NCI-H2029 (cell line): Measurements from ENCODE around the gene SEC62.

ENCODE experiments used
- DNase-seq: peaks from one replicate; lab custom pipeline; 2025; lab: John Stamatoyannopoulos, UW

Gene SEC62

DNA sequence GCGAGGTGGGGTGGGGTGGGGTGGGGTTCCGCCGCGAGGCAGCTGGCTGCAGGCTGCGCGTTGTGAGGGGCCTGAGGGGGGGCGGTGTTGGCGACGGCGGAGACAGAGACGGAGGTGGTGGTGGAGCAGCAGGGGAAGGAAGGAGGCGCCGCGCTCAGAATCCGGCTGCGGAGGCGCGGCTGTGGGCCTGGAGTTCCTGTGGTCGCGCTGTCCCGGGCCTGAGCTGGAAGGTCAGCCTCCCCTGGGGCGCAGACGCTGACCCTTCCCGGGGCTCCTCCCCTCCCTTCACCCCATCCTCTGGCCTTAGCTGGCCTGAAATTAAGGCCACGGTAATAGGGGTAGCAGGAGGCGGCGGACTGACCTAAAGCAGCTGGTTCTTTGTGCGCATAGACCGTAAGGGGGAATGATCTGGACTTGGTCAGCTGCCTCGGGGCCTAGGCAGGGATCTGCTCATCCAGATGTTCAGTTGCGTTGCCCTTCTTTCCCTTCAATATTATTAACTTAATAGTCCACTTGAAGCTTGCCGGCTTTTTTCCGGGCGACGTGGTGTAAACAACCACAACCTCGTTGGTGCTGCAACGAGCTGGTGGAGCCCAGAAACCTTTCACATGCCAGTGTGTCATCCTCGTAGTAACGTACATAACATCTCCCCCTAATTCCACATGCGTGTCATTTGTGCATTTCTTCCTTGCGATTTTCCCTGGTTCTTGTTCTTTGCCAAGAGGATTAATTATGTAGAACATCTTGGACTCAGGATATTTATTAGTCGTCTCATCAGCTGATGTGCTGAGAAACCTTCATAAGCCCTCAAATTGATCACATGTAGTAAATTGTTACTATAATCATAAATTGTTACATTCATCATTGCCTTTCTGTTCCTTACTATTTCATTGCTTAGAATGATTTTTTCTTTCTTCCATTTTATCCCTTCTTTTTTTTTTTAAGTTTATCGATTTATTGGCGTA is 626 bp downstream of the SEC62 start:
- DNase-seq = peak; percentile 54

DNA sequence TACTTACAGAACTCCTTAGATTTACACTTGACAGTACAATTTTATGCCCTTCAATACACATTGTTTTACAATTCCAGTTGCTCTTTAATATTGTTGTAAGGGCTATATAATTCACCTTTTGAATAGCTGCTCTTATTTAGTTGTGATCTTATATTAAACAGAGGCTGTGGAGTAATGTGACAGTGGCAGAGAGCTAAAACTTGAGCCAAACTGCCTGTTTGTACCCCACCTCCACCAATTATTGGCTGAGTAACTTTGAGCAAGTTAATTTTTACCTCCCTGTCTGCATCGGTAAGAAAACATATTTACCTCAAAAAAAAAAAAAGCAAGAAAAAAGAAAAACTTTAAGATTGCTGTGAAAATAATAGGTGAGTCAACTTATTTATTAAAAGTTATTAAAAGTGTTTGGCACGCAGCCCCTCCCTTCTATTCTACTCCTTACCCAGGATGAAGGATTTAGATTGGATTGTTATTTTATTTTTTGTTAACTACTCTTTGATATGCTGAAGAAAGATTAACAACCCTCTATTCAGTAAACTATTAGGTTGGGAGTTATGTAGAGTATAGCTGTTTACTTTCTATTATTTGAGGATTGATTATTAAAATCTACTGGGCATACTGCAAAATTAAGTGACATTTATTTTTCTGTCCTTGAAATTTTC is 1.7 kb downstream of the SEC62 start:
- no peak for DNase-seq

DNA sequence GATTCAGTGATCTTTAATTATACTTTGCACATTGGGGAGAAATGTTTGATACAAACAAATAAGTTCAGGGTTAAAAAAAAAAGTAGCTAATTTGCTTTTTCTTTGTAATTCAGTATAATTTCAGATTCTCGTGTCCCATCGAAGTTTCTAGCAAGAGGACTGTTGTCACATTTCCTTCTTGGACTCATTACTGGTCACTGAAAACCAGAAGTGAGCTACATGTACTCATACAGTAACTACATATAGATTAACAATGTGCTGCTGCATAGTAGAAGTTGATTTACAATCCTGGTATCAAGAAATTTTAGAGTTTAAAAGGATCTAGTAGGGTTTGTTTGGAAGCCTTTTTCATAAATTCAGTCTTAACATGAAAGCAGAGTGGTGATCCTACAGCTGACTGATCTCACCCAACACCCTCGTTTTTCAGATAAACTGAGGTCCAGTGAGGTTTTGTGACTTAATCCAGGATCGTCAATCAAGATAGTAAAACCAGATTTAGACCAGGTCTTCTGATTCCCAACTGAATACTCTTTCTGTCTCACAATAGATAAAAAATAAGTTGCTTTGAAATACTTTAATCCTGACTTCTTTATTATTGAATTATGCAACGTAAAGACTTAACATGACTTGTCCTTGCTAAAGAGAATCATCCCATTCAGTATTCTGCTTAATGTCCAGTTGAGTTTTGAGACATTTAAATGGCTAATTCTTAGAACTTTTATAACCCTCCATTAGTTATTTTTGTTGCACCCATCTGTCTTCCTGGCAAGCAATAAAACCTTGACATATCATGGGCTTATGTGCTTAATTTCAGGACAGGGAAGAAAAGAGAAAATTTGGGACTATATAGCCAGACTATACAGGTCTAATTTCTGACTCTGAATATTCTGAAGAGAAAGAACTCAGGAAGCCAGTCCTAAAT is 2.8 kb downstream of the SEC62 start:
- DNase-seq = no peak

DNA sequence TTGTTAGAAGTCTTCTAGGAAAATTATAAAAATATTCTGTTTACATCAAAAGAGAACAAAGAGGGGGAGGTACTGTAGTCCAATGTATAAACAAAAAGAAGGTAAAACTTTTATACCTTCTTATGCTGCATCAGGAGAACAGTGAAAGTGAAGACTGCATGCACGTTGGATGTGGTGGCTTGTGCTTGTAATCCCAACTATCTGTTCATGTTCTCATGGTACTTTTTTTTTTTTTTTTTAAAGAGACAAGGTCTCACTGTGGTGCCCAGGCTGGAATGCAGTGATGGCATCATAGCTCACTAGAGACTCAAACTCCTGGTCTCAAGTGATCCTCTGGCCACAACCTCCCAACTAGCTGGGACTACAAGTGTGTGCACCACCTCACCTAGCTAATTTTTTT is 4.2 kb downstream of the SEC62 start:
- no peak for DNase-seq

DNA sequence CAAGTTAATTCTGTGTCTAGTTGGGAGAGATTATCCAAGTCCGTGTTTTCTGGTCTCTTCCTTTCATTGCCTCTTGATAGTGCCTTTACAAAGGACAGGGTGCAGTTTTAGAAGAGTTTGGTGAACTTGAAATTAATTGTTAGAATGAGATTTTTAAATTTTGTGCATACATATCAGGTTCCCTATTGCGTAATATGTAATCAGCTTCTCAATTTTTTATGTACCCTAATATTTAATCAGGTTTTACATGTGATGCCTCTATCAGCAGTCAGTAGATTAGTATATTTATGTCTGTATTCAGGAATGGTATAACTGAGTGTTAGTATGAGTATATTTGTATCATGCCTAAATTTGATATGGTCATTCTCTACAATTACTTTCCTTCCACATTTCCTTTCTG is 4.9 kb downstream of the SEC62 start:
- no peak for DNase-seq

DNA sequence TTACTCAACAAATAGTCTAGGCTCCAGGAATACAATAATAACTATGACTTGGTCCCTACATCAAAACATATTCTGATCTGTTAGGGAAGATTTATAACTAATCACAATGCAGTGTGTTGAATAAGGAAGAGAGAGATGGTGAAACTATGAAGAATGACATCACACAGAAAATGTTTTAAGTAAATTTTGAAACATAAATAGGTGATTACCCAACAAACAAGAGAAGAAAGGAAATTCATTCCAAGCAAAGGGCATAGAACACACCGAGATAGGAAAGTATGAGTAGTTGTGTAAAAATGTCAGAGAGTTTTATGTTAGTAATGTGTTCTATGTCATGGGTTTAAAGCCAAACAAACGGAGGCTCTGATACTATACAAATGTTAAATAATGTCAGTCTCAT is 13.4 kb downstream of the SEC62 start:
- DNase-seq = no peak

DNA sequence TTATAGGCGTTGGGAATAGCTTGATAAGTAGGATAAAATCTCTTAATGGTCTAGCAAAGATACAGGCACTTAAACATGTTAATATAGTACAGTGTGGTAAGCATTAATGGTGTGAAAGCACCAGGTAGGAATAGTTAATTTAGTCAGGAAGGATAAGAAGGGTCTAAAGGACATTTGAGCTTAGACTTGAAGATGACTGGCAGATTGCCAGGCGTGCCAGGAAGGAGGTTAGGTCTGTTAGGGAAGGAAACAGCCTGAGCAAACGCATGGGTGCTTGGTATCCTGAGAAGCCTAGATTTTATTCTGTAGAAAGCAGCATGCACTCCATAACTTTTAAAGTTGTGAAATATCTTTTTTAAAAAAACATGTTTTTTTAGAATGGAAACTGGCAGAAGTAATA is 17.7 kb downstream of the SEC62 start:
- peak; percentile 15 for DNase-seq

DNA sequence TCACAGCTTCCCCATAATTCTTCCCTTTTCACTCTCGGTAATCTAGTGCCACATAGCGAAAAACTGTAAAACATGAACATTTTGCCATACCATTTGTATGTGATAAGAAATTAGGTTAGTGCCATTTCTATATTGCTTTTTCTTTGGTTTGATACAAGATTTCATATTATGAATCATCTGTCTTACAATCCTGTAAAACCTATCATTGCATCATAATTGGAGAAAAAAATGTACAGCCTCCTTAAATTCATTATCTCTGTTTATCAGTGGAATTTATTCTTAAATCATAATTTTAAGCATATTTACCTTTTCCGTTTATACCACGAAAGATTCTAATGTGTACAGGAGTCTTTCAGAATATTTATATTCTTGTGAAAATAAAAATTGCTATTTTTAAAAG is 23.8 kb downstream of the SEC62 start:
- DNase-seq = no peak

DNA sequence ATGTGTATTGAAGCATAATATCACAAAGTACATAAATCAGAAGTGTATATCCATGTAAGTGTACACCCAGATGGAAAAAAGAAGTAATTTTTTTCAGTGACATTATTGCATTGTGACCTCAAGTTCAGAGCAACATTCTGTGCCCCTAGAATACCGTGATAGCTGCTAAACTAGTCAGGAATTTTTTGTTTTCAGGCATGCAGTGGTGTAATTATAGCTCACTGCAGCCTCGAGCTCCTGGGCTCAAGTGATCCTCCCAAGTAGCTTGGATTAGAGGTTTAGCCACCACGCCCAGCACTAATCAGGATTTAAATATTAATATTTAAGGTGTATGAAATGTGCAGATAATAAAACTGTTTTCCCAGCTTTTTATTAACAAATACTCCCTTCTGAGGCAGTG is 25.5 kb downstream of the SEC62 start:
- no peak for DNase-seq

DNA sequence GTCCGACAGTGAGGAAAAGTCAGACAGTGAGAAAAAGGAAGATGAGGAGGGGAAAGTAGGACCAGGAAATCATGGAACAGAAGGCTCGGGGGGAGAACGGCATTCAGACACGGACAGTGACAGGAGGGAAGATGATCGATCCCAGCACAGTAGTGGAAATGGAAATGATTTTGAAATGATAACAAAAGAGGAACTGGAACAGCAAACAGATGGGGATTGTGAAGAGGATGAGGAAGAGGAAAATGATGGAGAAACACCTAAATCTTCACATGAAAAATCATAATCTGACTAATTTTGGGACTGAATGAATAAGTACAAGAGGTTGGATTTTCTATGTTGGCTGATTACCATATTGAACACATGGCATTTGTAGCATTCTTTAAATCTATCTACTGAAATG is 26.2 kb downstream of the SEC62 start:
- DNase-seq = no peak

DNA sequence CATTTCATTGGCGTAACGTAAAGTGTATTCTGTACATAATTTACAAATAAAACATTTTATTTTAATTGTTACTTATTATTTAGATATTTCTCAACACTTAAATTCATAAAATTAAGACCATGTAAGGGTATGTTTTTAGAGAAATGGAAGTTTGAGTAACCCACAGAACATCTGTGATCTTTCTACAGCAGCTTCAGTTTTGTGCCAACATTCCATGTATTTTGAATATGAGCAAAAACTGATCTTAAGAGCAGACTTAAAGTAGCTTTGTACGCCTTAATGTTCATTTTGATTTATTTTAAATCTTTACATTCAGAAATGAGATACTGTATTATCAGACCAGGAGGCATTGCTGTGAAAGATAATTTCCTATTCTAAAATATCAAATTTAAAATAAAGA is 27.2 kb downstream of the SEC62 start:
- DNase-seq = no peak

DNA sequence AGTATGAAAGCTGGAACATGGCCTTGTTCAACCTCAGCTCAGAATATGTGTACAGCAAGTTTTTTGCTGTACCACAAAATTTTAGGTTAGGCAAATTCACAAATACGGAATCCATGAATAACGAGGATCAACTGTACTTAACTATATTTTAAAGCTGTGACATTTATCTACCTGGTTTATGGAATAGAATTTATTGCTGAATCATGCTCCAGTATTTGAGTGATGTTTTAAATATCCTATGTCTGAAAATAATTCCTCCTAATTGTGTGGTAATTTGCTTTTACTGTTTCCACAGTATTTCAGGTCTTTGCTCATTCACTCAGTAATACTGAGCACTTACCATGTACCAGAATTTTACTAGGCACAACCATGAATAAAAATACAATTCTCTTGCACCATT is 29.5 kb downstream of the SEC62 start:
- DNase-seq = no peak

DNA sequence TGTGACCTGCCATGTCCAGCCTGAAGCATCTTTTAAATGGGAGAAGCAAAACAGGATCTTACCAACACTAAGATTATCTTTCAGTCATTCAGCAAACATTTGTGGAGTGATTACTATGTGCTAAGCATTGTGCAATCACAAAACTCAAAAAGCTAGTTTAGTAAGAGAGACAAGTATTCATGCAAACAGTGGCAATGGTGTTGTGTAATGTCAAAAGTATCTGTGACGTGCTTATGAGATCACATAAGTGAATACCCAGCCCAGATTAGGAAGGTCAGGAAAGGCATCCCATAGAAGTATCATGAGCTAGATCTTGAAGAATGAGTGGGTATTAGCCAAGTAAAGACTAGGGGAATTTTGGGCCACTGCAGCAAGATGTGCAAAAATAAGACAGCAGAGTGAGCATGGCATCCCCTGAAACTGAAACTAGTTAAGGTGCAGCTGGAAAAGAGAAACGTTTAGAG is 32.1 kb downstream of the SEC62 start:
- DNase-seq = no peak

DNA sequence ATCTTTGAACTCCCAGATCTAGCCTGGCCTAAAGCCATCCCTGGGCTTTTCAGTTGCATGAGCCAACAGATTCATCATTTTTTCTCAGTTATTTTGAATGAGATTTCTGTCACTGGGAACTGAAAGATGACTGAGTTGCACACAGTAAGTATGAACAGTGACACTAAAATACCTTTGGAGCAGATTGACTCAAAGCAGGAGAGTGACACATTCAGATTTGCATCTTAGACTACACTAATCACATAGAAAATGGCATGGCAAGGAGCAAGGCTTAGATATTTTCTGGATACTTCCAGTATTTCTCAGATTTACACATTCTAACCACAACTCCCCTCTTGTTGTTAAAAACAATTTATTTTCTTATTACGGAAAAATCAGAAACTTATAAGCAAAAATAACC is 32.8 kb downstream of the SEC62 start:
- DNase-seq = no peak

DNA sequence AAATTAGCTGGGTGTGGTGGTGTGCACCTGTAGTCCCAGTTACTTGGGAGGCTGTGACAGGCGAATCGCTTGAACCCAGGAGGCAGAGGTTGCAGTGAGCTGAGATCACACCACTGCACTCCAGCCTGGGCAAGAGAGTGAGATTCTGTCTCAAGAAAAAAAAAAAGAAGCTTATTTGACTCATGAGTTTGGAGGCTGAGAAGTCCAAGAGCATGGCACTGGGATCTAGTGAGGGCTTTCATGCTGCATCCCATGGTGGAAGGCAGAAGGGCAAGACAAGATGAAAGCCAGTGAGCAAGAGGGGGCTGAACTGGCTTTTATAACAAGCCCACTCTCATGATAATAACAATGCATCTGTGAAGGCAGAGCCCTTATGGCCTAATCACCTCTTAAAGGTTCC is 33.4 kb downstream of the SEC62 start:
- no peak for DNase-seq

DNA sequence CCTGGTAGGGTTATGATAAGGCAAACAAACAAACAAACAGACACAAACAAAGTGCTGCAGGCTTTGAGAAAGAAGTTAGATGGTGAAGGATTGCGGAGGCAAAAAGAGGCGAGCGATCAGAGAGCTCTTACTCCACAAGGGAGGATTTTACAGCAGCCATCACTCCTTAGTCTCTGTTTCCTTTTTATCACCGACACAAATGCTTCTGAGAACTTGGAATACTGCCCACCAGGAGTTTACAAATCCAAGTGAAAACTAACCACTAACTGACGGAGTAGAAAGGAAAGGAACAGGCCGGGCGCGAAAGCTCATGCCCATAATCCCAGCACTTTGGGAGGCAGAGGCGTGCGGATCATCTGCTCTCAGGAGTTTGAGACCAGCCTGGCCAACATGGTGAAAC is 35.6 kb downstream of the SEC62 start:
- no peak for DNase-seq

DNA sequence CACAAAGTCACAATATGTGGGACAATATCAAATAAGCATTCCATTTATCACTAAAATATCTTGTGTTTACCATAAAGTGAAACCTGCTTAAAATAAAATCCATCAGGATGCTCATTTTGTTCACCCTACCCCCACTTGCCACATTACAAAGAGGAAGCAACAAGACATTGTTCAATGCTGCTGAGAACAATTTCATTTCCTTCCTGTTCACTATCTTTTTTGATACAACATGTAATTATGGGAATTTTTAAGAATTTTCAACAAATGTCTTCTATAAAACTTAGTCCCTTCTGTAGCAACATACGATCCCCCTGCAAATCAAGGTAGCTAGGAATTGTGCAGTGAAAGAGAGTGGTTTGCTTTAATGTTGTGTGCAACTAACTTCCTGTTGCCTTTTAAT is 36.3 kb downstream of the SEC62 start:
- no peak for DNase-seq

DNA sequence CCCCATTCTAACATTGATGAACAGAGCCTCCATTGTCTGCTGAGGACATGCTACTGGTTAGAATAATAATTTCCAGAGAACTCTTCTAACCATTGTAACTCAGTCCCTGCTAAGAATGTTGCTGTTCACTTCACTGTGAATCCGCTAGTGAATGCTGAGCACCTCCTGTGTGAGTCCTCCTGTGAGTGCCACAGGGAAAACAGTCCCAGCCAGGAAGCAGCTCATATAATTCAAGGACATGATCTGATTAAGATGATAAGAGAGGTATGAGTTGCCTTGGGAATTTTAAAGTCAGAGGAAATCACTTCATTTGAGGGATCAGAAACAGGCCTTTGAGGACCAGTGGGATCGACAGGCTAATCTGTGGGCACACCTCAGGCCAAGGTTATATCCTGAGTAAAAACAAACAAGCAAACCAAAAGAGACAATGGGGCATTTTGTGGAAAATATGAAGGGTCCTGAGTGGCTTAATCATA is 37.3 kb downstream of the SEC62 start:
- DNase-seq = no peak

DNA sequence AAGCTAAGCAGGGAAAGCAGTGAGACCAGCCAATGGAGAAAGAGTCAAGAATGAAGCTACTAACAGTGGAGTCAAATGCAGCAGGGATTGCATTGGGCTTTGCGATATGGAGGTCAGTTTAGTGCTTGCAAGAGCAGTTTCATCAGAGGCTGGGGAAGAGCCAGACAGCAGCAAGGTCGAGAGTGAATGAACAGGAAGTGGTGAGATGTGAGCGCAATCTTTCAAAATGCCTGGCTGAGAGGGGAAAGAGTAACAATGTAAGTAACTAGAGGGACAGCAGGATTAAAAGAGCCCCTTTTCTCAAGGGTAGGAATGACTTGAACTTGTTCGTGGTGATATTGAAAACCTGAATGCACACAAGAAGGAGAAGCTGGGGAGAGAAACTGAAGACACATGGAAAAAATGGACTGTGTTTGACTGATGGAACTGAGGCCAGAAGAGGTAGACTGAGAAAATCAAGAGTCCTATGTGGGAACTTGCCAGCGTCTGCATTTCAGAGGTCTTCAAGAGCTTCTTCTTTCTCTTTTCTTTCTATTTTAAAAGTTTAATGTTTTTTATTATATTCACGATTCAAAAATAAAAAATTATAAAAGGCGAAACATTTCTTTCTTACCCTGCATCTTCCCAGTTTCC is 40.5 kb downstream of the SEC62 start:
- DNase-seq = no peak

DNA sequence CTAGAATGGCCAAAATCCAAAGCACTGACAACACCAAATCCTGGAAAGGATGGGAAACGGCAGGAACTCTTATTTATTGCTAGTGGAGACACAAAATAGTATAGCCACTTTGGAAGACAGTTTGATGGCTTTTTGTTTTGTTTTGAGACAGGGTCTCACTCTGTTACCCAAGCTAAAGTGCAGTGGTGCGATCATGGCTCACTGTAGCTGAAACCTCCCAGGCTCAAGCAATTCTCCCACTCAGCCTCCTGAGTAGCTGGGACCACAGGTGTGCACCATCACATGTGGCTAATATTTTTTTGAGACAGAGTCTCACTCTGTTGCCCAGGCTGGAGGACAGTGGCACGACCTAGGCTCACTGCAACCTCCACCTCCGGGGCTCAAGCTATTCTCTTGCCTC is 43.9 kb downstream of the SEC62 start:
- DNase-seq = no peak

DNA sequence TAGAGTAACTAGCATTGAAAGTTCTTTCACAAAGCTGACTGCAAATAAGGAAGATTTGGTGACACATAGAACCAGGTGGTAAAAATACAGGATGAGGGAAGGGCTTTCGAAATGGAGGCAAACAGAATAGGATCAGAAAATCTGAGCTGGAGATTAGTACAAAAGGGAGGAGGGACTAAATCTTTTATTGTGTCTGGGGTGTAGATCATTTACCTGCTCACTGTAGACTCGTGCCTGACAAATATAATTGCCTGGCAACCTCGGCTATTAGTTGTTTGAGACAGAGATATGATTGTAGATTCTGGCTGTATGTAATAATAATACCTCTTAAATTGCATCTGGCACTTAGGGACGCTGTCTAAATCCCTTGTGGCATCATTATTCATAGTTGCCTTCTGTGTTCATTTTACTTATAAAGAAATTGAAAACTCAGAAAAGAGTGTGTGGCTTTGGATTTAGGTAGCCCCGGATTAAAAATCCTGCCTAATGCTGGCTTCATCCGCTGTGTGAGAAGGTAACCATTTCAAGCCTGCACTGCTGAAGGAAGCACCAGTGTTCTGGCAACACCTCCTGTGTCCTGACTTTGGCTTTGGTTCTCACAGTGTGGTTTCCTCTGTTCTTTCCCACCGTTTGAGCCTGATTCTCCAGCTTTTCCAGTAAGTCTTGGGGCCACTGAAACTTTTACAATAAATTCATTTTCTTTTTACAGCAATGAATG is 46.2 kb downstream of the SEC62 start:
- DNase-seq = no peak
